Measurements from ENCODE around the gene ATR. TPM values are rescaled to one million over a fixed set of nuclear protein-coding genes. Genes with fewer than 3 reads are reported as not detected.
A peak's percentile ranks its signal among the peaks of the same experiment; 100 is the strongest.

Gene ATR
- polyA plus RNA-seq, 3 donors, result 6.3 to 16.4 (median 6.6) TPM

DNA sequence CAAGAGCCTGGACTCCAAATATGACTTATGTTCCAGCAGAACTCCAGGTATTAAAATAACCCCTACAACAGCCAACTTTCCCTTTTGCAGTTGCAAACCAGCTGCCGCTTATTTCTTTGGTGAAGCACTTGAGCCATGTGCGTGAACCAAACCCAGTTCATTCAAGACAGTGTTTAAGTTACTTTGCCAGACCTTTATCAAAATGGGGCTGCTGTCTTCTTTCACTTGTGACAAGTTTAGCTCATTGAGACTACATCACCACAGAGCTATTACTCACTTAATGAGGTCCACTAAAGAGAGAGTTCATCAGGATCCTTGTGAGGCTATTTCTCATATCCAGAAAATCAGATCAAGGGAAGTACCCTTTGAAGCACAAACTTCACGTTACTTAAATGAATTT lies 128.3 kb downstream of the ATR start:
- Mint-ChIP-seq H3K4me1 (peaks cover 25% of the 10 kb centered on the region), H3K27me3 (ENCODE audit: low read depth in 3 of 3) (no peaks in the 10 kb centered on the region), H3K36me3 (peaks cover 34 to 47% of the 10 kb centered on the region in 2 donors), H3K4me3 (no peak overlapping the region), H3K9me3 (peaks cover 0 to 2% (median 0%) of the 10 kb centered on the region in 7 donors), H3K27ac (no peak overlapping the region)
- Histone ChIP-seq H2AFZ (ENCODE audit: insufficient read depth, low read depth, low read length, poor library complexity, severe bottlenecking) (no peak overlapping the region), H3K4me3 (replicated peaks in 1 of 3; ENCODE audit: low read depth in 2 of 3, low read length in 3 of 3) (no peak overlapping the region), H3K36me3 (replicated peaks in 1 of 2; ENCODE audit: control insufficient read depth in 1 of 2, insufficient read depth in 2 of 2, low read length in 2 of 2) (peaks cover 35 to 59% of the 10 kb centered on the region in 2 donors), H3K4me1 (ENCODE audit: control insufficient read depth in 1 of 2, insufficient read depth in 2 of 2, low read length in 2 of 2) (peaks cover 20 to 26% of the 10 kb centered on the region in 2 donors), H4K20me1 (ENCODE audit: insufficient read depth, low read length) (no peaks in the 10 kb centered on the region), H3K4me2 (replicated peaks; ENCODE audit: extremely low read depth, low read length, poor library complexity, severe bottlenecking) (no peak overlapping the region), H3K9me3 (replicated peaks in 1 of 2; ENCODE audit: control insufficient read depth in 1 of 2, insufficient read depth in 1 of 2, low read length in 2 of 2) (no peaks in the 10 kb centered on the region), H3K79me2 (ENCODE audit: insufficient read depth, low read length) (peaks cover 27% of the 10 kb centered on the region), H3K9ac (ENCODE audit: insufficient read depth, low read length, poor library complexity, severe bottlenecking) (no peak overlapping the region), H3K27ac (ENCODE audit: low read depth in 1 of 2, low read length in 2 of 2) (no peak overlapping the region), H3K27me3 (ENCODE audit: control insufficient read depth in 2 of 2, insufficient read depth in 2 of 2, low read length in 2 of 2) (no peaks in the 10 kb centered on the region)
- 100% methylated on average over 3 of the region's 3 CpGs for WGBS (ENCODE audit: insufficient coverage)
- TF ChIP-seq, protein P1, sequence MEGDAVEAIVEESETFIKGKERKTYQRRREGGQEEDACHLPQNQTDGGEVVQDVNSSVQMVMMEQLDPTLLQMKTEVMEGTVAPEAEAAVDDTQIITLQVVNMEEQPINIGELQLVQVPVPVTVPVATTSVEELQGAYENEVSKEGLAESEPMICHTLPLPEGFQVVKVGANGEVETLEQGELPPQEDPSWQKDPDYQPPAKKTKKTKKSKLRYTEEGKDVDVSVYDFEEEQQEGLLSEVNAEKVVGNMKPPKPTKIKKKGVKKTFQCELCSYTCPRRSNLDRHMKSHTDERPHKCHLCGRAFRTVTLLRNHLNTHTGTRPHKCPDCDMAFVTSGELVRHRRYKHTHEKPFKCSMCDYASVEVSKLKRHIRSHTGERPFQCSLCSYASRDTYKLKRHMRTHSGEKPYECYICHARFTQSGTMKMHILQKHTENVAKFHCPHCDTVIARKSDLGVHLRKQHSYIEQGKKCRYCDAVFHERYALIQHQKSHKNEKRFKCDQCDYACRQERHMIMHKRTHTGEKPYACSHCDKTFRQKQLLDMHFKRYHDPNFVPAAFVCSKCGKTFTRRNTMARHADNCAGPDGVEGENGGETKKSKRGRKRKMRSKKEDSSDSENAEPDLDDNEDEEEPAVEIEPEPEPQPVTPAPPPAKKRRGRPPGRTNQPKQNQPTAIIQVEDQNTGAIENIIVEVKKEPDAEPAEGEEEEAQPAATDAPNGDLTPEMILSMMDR (IDR thresholded peaks at IDR 0.05), result no peak
- no peak for DNase-seq
- intact Hi-C loops (cut with micrococcal nuclease), result no loop called here

DNA sequence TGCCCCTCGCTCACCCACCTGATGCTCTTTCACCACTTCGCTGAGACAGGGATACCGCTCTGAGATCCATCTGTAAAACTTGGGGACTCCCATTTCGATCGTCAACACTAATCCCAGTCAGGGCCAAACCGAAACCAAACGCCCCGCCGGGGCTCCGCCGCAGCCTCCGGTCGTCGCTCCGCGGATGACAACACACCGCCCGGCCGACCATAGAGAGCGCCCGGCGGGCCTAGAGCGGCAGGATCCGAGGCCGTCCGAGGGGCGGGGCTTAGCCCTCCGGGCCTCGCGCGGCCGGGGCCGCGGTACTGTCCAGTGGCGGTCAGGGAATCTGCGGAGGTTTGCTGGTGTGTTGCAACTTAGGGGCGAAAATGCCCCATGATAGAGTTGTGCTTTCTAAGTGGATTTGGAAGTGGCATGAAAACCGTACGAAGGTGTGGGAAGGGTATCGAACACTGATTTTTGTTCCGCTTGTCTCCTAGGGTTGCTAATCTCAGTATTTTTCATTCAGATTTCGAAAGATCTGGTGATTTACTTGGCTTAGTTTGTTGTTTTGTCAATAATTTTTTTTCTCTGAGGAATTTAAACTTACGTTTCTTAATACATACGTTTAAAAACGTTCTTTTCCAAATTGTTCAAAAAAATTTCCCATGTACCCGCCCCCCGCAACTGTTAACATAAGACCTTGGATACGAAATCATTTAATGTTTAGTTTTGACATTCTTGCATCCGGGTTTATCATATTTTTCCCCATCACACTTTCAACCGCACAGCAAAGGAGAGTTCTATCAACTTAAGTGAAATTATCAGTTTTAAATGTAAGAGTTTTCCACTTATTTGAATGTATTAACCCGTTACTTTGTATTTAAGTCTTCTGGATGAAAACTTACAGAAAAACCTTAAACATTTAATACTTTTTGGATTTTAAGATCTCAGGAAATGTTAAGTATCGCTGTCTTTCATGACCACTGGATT lies 130.4 kb downstream of the ATR start, which contains the start of gene XRN1:
Gene XRN1 (minus strand): TSS at position 186 of the 972 bp plus-strand sequence. CDS start 93 bp downstream, at position 93.
- H3K4me1 ChIP-seq (ENCODE audit: control insufficient read depth in 1 of 2, insufficient read depth in 2 of 2, low read length in 2 of 2), result peaks cover 20 to 28% of the 10 kb centered on the region in 2 donors
- peak within 1 kb of the TSS; percentile 99 for H3K9ac ChIP-seq (ENCODE audit: insufficient read depth, low read length, poor library complexity, severe bottlenecking)
- Mint-ChIP-seq H3K4me3 (peak within 1 kb of the TSS; percentile 93 to 98), H3K9me3 (peaks cover 0 to 4% (median 2%) of the 10 kb centered on the region in 7 donors), H3K27me3 (ENCODE audit: low read depth in 3 of 3) (no peaks in the 10 kb centered on the region), H3K27ac (peak within 1 kb of the TSS; percentile 99 to 100 (median 100)), H3K4me1 (peaks cover 31% of the 10 kb centered on the region), H3K36me3 (peaks cover 24 to 47% of the 10 kb centered on the region in 2 donors)
- WGBS (ENCODE audit: insufficient coverage), result 0% methylated on average over 39 of the region's 52 CpGs
- peak within 1 kb of the TSS; percentile 82 for H2AFZ ChIP-seq (ENCODE audit: insufficient read depth, low read depth, low read length, poor library complexity, severe bottlenecking)
- peaks cover 23 to 46% of the 10 kb centered on the region in 2 donors for H3K36me3 ChIP-seq (replicated peaks in 1 of 2; ENCODE audit: control insufficient read depth in 1 of 2, insufficient read depth in 2 of 2, low read length in 2 of 2)
- no peaks in the 10 kb centered on the region for H3K27me3 ChIP-seq (ENCODE audit: control insufficient read depth in 2 of 2, insufficient read depth in 2 of 2, low read length in 2 of 2)
- peak; percentile 95 to 96 (median 95) for DNase-seq
- intact Hi-C loops (cut with micrococcal nuclease), result loop anchor here (10.0 kb wide), 2 partner anchors 127 to 557 kb away; partner anchors contain the start of genes ATR (in 2 of the 2) and U2SURP (in 1 of the 2)
- H3K79me2 ChIP-seq (ENCODE audit: insufficient read depth, low read length), result peaks cover 48% of the 10 kb centered on the region
- peaks cover 14% of the 10 kb centered on the region for H4K20me1 ChIP-seq (ENCODE audit: insufficient read depth, low read length)
- peak within 1 kb of the TSS; percentile 95 to 99 for H3K27ac ChIP-seq (ENCODE audit: low read depth in 1 of 2, low read length in 2 of 2)
- H3K4me2 ChIP-seq (replicated peaks; ENCODE audit: extremely low read depth, low read length, poor library complexity, severe bottlenecking), result peak within 1 kb of the TSS; percentile 73
- peak within 1 kb of the TSS; percentile 81 to 97 (median 93) for H3K4me3 ChIP-seq (replicated peaks in 1 of 3; ENCODE audit: low read depth in 2 of 3, low read length in 3 of 3)
- TF ChIP-seq, protein P1 (IDR thresholded peaks at IDR 0.05), result no peak
- no peaks in the 10 kb centered on the region for H3K9me3 ChIP-seq (replicated peaks in 1 of 2; ENCODE audit: control insufficient read depth in 1 of 2, insufficient read depth in 1 of 2, low read length in 2 of 2)

Measured in CD14-positive monocyte (primary cell).